Stimulated activated CD8-positive, alpha-beta memory T cell treated with anti-CD3 and anti-CD28 coated beads, Interleukin-12 subunit alpha, Interleukin-12 subunit beta, amount 100 ng/mL, for 24 hours (primary cell): ENCODE results near the gene ROBO1.
"Not testable (repeated sequence)": the region's sequence is repeated elsewhere in the genome, so short reads cannot be mapped to it uniquely, and the experiment has no call there.

ENCODE experiments used
- DNase-seq: peaks from one replicate; pipeline ENCODE4 v3.0.0-alpha.2; 2020; ENCODE audit errors: extremely low read depth

The ROBO1 gene

GRCh38 chr3:79767905-79768267, at the start of gene ROBO1:
ROBO1 (minus strand) TSS chr3:79767998.
- no peak for DNase-seq

GRCh38 chr3:79817224-79817623, 49.4 kb upstream of the ROBO1 start:
- no peak for DNase-seq

GRCh38 chr3:79815478-79815877, 47.7 kb upstream of the ROBO1 start:
- DNase-seq = no peak

- DNase-seq = no peak
These were observed 42.8 kb upstream of the ROBO1 start for GRCh38 chr3:79810581-79810980.

GRCh38 chr3:79810092-79810491, 42.3 kb upstream of the ROBO1 start:
- no peak for DNase-seq

- no peak for DNase-seq
These were observed 41.3 kb upstream of the ROBO1 start for GRCh38 chr3:79809106-79809505.

- DNase-seq = no peak
These were observed 40.7 kb upstream of the ROBO1 start for GRCh38 chr3:79808515-79808914.

GRCh38 chr3:79790177-79790576, 22.4 kb upstream of the ROBO1 start:
- DNase-seq = not testable (repeated sequence)

- DNase-seq = no peak
These were observed 5.5 kb upstream of the ROBO1 start for GRCh38 chr3:79773291-79773690.

- DNase-seq = no peak
These were observed 1.4 kb upstream of the ROBO1 start for GRCh38 chr3:79769229-79769628.

GRCh38 chr3:79767194-79767904, 449 bp downstream of the ROBO1 start:
- DNase-seq = no peak

GRCh38 chr3:79766496-79767193, 1.2 kb downstream of the ROBO1 start:
- no peak for DNase-seq

GRCh38 chr3:79765911-79766310, 1.9 kb downstream of the ROBO1 start:
- DNase-seq = no peak

GRCh38 chr3:79761441-79761840, 6.4 kb downstream of the ROBO1 start:
- DNase-seq = no peak

GRCh38 chr3:79751703-79752102, 16.1 kb downstream of the ROBO1 start:
- DNase-seq = no peak

GRCh38 chr3:79737530-79737929, 30.3 kb downstream of the ROBO1 start:
- no peak for DNase-seq

GRCh38 chr3:79729096-79729495, 38.7 kb downstream of the ROBO1 start:
- no peak for DNase-seq

- DNase-seq = no peak
These were observed 41.0 kb downstream of the ROBO1 start for GRCh38 chr3:79726786-79727185.

- no peak for DNase-seq
These were observed 43.6 kb downstream of the ROBO1 start for GRCh38 chr3:79724206-79724605.

GRCh38 chr3:79690072-79690471, 77.7 kb downstream of the ROBO1 start:
- DNase-seq = no peak

GRCh38 chr3:79685108-79685507, 82.7 kb downstream of the ROBO1 start:
- DNase-seq = no peak

GRCh38 chr3:79684041-79684440, 83.8 kb downstream of the ROBO1 start:
- DNase-seq = no peak

GRCh38 chr3:79672731-79673130, 95.1 kb downstream of the ROBO1 start:
- DNase-seq = no peak

- no peak for DNase-seq
These were observed 95.7 kb downstream of the ROBO1 start for GRCh38 chr3:79672075-79672474.
